Neural crest cell (in vitro differentiated cells): Measurements from ENCODE around the gene SUGCT. TPM values are rescaled to one million over a fixed set of nuclear protein-coding genes. Genes with fewer than 3 reads are reported as not detected.

ENCODE experiments used
- DNase-seq: peaks from one replicate; pipeline ENCODE4 v3.0.0; 2021; ENCODE audit warnings: low read depth, mixed read lengths, low spot score
- H3K27ac Mint-ChIP-seq: one replicate; pipeline ENCODE4 v1.8.0; 2021; ENCODE audit warnings: mild to moderate bottlenecking, mixed read lengths; ENCODE audit not compliant: unreplicated experiment
- H3K27me3 Mint-ChIP-seq: 2 replicates; pipeline ENCODE4 v1.8.0; 2021; ENCODE audit warnings: low read depth, mild to moderate bottlenecking, mixed read lengths
- H3K36me3 Mint-ChIP-seq: 2 replicates; pipeline ENCODE4 v1.8.0; 2021; ENCODE audit warnings: low read depth, mild to moderate bottlenecking, mixed read lengths
- H3K4me1 Mint-ChIP-seq: 2 replicates; pipeline ENCODE4 v1.8.0; 2021; ENCODE audit warnings: mixed read lengths
- H3K4me3 Mint-ChIP-seq: one replicate; pipeline ENCODE4 v1.8.0; 2021; ENCODE audit warnings: mild to moderate bottlenecking, mixed read lengths
- H3K9me3 Mint-ChIP-seq: 2 replicates; pipeline ENCODE4 v1.8.0; 2021; ENCODE audit warnings: mixed read lengths
- total RNA-seq: library from RNA; stranded (reverse); gene quantifications from 2 replicates; pipeline ENCODE4 v1.2.1, GENCODE V29; 2021
- TF ChIP-seq, protein P1 (sequence below): fragments of 200-600 bp; sonication (generic); conservative IDR thresholded peaks from 2 replicates; pipeline ENCODE4 v1.5.0; 2021; ENCODE audit warnings: antibody characterized with exemption, mild to moderate bottlenecking

SUGCT gene
- total RNA-seq, 1 donor from 2014 or later, result 5.9 TPM

- TF ChIP-seq, protein P1, sequence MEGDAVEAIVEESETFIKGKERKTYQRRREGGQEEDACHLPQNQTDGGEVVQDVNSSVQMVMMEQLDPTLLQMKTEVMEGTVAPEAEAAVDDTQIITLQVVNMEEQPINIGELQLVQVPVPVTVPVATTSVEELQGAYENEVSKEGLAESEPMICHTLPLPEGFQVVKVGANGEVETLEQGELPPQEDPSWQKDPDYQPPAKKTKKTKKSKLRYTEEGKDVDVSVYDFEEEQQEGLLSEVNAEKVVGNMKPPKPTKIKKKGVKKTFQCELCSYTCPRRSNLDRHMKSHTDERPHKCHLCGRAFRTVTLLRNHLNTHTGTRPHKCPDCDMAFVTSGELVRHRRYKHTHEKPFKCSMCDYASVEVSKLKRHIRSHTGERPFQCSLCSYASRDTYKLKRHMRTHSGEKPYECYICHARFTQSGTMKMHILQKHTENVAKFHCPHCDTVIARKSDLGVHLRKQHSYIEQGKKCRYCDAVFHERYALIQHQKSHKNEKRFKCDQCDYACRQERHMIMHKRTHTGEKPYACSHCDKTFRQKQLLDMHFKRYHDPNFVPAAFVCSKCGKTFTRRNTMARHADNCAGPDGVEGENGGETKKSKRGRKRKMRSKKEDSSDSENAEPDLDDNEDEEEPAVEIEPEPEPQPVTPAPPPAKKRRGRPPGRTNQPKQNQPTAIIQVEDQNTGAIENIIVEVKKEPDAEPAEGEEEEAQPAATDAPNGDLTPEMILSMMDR, result no peak
- no peaks in the 10 kb centered on the region for H3K27me3 Mint-ChIP-seq
- H3K9me3 Mint-ChIP-seq, result peaks cover 20% of the 10 kb centered on the region
- no peaks in the 10 kb centered on the region for H3K4me1 Mint-ChIP-seq
- H3K4me3 Mint-ChIP-seq, result no peak overlapping the region
- no peaks in the 10 kb centered on the region for H3K36me3 Mint-ChIP-seq
- DNase-seq, result no peak
- no peak overlapping the region for H3K27ac Mint-ChIP-seq
Observed at GRCh38 chr7:40840990-40841389, 706.2 kb downstream of the SUGCT start.

GRCh38 chr7:40842641-40843040 is 707.8 kb downstream of the SUGCT start:
- Mint-ChIP-seq H3K27me3 (no peaks in the 10 kb centered on the region), H3K36me3 (no peaks in the 10 kb centered on the region), H3K27ac (no peak overlapping the region), H3K4me3 (no peak overlapping the region), H3K4me1 (no peaks in the 10 kb centered on the region), H3K9me3 (peaks cover 20% of the 10 kb centered on the region)
- TF ChIP-seq, protein P1, result no peak
- DNase-seq, result no peak

GRCh38 chr7:40843338-40843985 is 708.7 kb downstream of the SUGCT start:
- no peak overlapping the region for H3K4me3 Mint-ChIP-seq
- DNase-seq, result no peak
- no peaks in the 10 kb centered on the region for H3K27me3 Mint-ChIP-seq
- H3K9me3 Mint-ChIP-seq, result peaks cover 15% of the 10 kb centered on the region
- no peak overlapping the region for H3K27ac Mint-ChIP-seq
- H3K36me3 Mint-ChIP-seq, result no peaks in the 10 kb centered on the region
- TF ChIP-seq, protein P1, result no peak
- no peaks in the 10 kb centered on the region for H3K4me1 Mint-ChIP-seq

- H3K36me3 Mint-ChIP-seq, result no peaks in the 10 kb centered on the region
- no peak for DNase-seq
Observed at GRCh38 chr7:40845943-40846342, 711.1 kb downstream of the SUGCT start.

DNA sequence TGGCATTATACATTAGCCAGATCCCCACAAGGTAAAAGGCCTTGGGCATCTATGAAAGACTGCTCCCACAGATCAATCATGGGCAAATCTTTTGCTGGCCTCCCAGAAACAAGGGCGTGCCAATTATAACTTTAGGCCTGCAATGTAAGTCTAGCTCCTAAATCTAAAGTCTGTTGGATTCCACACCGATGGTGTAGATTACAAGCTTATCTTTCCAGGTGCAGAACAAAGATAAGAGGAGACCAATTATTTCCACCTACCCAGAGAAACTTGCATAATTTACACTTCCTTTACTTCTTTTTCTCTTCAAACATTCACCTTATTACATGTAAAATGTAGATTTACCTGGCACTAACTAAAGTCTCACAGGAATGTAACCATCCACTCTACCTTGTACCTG is 713.1 kb downstream of the SUGCT start:
- no peak for DNase-seq
- Mint-ChIP-seq H3K9me3 (peaks cover 4% of the 10 kb centered on the region), H3K4me1 (no peaks in the 10 kb centered on the region), H3K27me3 (no peaks in the 10 kb centered on the region), H3K36me3 (no peaks in the 10 kb centered on the region), H3K4me3 (no peak overlapping the region), H3K27ac (no peak overlapping the region)
- TF ChIP-seq, protein P1, result no peak

More at GRCh38 chr7:40845943-40846342, 711.1 kb downstream of the SUGCT start:
- H3K27me3 Mint-ChIP-seq, result no peaks in the 10 kb centered on the region
- H3K27ac Mint-ChIP-seq, result no peak overlapping the region
- no peak overlapping the region for H3K4me3 Mint-ChIP-seq
- H3K4me1 Mint-ChIP-seq, result no peaks in the 10 kb centered on the region
- peaks cover 4% of the 10 kb centered on the region for H3K9me3 Mint-ChIP-seq
- TF ChIP-seq, protein P1, result no peak
